ENCODE results near the gene TMPRSS4.
A peak's percentile ranks its signal among the peaks of the same experiment; 100 is the strongest.

- TF ChIP-seq HOXA7 (CRISPR knock-in tag; IDR thresholded peaks at IDR 0.05) (no peak), JUNB (CRISPR knock-in tag; IDR thresholded peaks at IDR 0.05; ENCODE audit: borderline replicate concordance) (no peak), CSRNP2 (CRISPR knock-in tag; conservative IDR thresholded peaks at IDR 0.05; ENCODE audit: low read depth) (no peak), ZNF687 (CRISPR knock-in tag; IDR thresholded peaks at IDR 0.05) (peak; percentile 64), ATF2 (CRISPR knock-in tag; IDR thresholded peaks at IDR 0.05) (no peak)
Measured at GRCh38 chr11:118092907-118093571, 16.2 kb downstream of the TMPRSS4 start.

All from HepG2 (cell line).